Measurements from ENCODE around the gene DOK6. TPM values are rescaled to one million over a fixed set of nuclear protein-coding genes. Genes with fewer than 3 reads are reported as not detected.

The DOK6 gene
- total RNA-seq, 1 donor from 2014 or later, result 8.9 TPM

- no peak overlapping the region for H3K27ac Mint-ChIP-seq (ENCODE audit: unreplicated experiment)
- H3K9me3 Mint-ChIP-seq (ENCODE audit: low read depth), result peaks cover 9% of the 10 kb centered on the region
- peaks cover 3% of the 10 kb centered on the region for H3K36me3 Mint-ChIP-seq (ENCODE audit: low read depth)
- H3K27me3 Mint-ChIP-seq (ENCODE audit: low read depth), result no peaks in the 10 kb centered on the region
- H3K4me1 Mint-ChIP-seq (ENCODE audit: low read depth), result peaks cover 11% of the 10 kb centered on the region
- no peak overlapping the region for H3K4me3 Mint-ChIP-seq (ENCODE audit: unreplicated experiment)
- no peak for DNase-seq (ENCODE audit: low spot score)
- no peak for TF ChIP-seq CTCF (IDR thresholded peaks at IDR 0.05)
Observed at GRCh38 chr18:69889009-69889408, 488.3 kb downstream of the DOK6 start.

- H3K4me1 Mint-ChIP-seq (ENCODE audit: low read depth), result peaks cover 11% of the 10 kb centered on the region
- H3K9me3 Mint-ChIP-seq (ENCODE audit: low read depth), result peaks cover 9% of the 10 kb centered on the region
Observed at GRCh38 chr18:69890558-69890957, 489.9 kb downstream of the DOK6 start.

GRCh38 chr18:69894467-69894866, 493.8 kb downstream of the DOK6 start:
- DNase-seq (ENCODE audit: low spot score), result no peak
- peaks cover 3% of the 10 kb centered on the region for H3K36me3 Mint-ChIP-seq (ENCODE audit: low read depth)
- TF ChIP-seq CTCF (IDR thresholded peaks at IDR 0.05), result no peak
- no peak overlapping the region for H3K27ac Mint-ChIP-seq (ENCODE audit: unreplicated experiment)
- H3K4me1 Mint-ChIP-seq (ENCODE audit: low read depth), result peaks cover 11% of the 10 kb centered on the region
- no peaks in the 10 kb centered on the region for H3K27me3 Mint-ChIP-seq (ENCODE audit: low read depth)
- H3K4me3 Mint-ChIP-seq (ENCODE audit: unreplicated experiment), result no peak overlapping the region
- H3K9me3 Mint-ChIP-seq (ENCODE audit: low read depth), result peaks cover 9% of the 10 kb centered on the region

More at GRCh38 chr18:69890558-69890957, 489.9 kb downstream of the DOK6 start:
- no peak for DNase-seq (ENCODE audit: low spot score)
- Mint-ChIP-seq H3K4me3 (ENCODE audit: unreplicated experiment) (no peak overlapping the region), H3K27me3 (ENCODE audit: low read depth) (no peaks in the 10 kb centered on the region), H3K36me3 (ENCODE audit: low read depth) (peaks cover 3% of the 10 kb centered on the region), H3K27ac (ENCODE audit: unreplicated experiment) (no peak overlapping the region)
- no peak for TF ChIP-seq CTCF (IDR thresholded peaks at IDR 0.05)

- Mint-ChIP-seq H3K4me1 (ENCODE audit: low read depth) (peaks cover 11% of the 10 kb centered on the region), H3K27ac (ENCODE audit: unreplicated experiment) (no peak overlapping the region), H3K4me3 (ENCODE audit: unreplicated experiment) (no peak overlapping the region), H3K9me3 (ENCODE audit: low read depth) (peaks cover 13% of the 10 kb centered on the region), H3K36me3 (ENCODE audit: low read depth) (peaks cover 3% of the 10 kb centered on the region), H3K27me3 (ENCODE audit: low read depth) (no peaks in the 10 kb centered on the region)
- TF ChIP-seq CTCF (IDR thresholded peaks at IDR 0.05), result no peak
- DNase-seq (ENCODE audit: low spot score), result no peak
Observed at GRCh38 chr18:69895066-69896047, 494.7 kb downstream of the DOK6 start.

- Mint-ChIP-seq H3K27ac (ENCODE audit: unreplicated experiment) (no peak overlapping the region), H3K27me3 (ENCODE audit: low read depth) (no peaks in the 10 kb centered on the region), H3K36me3 (ENCODE audit: low read depth) (no peaks in the 10 kb centered on the region), H3K4me1 (ENCODE audit: low read depth) (peaks cover 4% of the 10 kb centered on the region), H3K4me3 (ENCODE audit: unreplicated experiment) (no peak overlapping the region), H3K9me3 (ENCODE audit: low read depth) (peaks cover 5% of the 10 kb centered on the region)
- no peak for TF ChIP-seq CTCF (IDR thresholded peaks at IDR 0.05)
- no peak for DNase-seq (ENCODE audit: low spot score)
Observed at GRCh38 chr18:69897397-69898108, 496.9 kb downstream of the DOK6 start.

Data from chondrocyte (in vitro differentiated cells).